ENCODE results near the gene GRB10.

The GRB10 gene

GRCh38 chr7:50648076-50648475 lies 134.6 kb downstream of the GRB10 start:
- no peak for TF ChIP-seq CTCF (IDR thresholded peaks at IDR 0.05; ENCODE audit: borderline replicate concordance, insufficient read depth, low read depth, low read length)
- H3K4me3 ChIP-seq (ENCODE audit: low read depth, low read length): no peak overlapping the region

GRCh38 chr7:50647286-50647980 lies 135.3 kb downstream of the GRB10 start:
- no peak for TF ChIP-seq CTCF (IDR thresholded peaks at IDR 0.05; ENCODE audit: borderline replicate concordance, insufficient read depth, low read depth, low read length)
- H3K4me3 ChIP-seq (ENCODE audit: low read depth, low read length): no peak overlapping the region

GRCh38 chr7:50646069-50646468 lies 136.6 kb downstream of the GRB10 start:
- H3K4me3 ChIP-seq (ENCODE audit: low read depth, low read length): no peak overlapping the region
- TF ChIP-seq CTCF (IDR thresholded peaks at IDR 0.05; ENCODE audit: borderline replicate concordance, insufficient read depth, low read depth, low read length): no peak

- TF ChIP-seq CTCF (IDR thresholded peaks at IDR 0.05; ENCODE audit: borderline replicate concordance, insufficient read depth, low read depth, low read length): no peak
- H3K4me3 ChIP-seq (ENCODE audit: low read depth, low read length): no peak overlapping the region
Measured at GRCh38 chr7:50645186-50645585, 137.5 kb downstream of the GRB10 start.

GRCh38 chr7:50644586-50644985 lies 138.1 kb downstream of the GRB10 start:
- TF ChIP-seq CTCF (IDR thresholded peaks at IDR 0.05; ENCODE audit: borderline replicate concordance, insufficient read depth, low read depth, low read length): no peak
- no peak overlapping the region for H3K4me3 ChIP-seq (ENCODE audit: low read depth, low read length)

- TF ChIP-seq CTCF (IDR thresholded peaks at IDR 0.05; ENCODE audit: borderline replicate concordance, insufficient read depth, low read depth, low read length): no peak
Measured at GRCh38 chr7:50644114-50644513, 138.6 kb downstream of the GRB10 start.

More at GRCh38 chr7:50644114-50644513, 138.6 kb downstream of the GRB10 start:
- no peak overlapping the region for H3K4me3 ChIP-seq (ENCODE audit: low read depth, low read length)
